Lung microvascular endothelial cell (primary cell): ENCODE data around the gene TFPI. TPM values are rescaled to one million over a fixed set of nuclear protein-coding genes. Genes with fewer than 3 reads are reported as not detected.
A peak's percentile ranks its signal among the peaks of the same experiment; 100 is the strongest.
"Not testable (repeated sequence)": the region's sequence is repeated elsewhere in the genome, so short reads cannot be mapped to it uniquely, and the experiment has no call there.

Source experiments
- DNase-seq, 2 donors: peaks; one replicate each; pipeline versions ENCODE4 v3.0.0 to v3.0.0-alpha.2; 2010; ENCODE audit warnings: low read depth in 2 of 2
- total RNA-seq: library from RNA; depleted of rRNA; stranded (reverse); fragments of >200 nt; gene quantifications from 2 replicates; pipeline ENCODE4 v1.2.1, GENCODE V29; 2014

Gene TFPI
- total RNA-seq = 814 and 1,922 TPM in 2 replicates

- peak; percentile 84 to 88 for DNase-seq
These were observed at the start of gene TFPI for GRCh38 chr2:187554011-187554703. Gene TFPI, minus strand, starts transcription at chr2:187554435. Its CDS starts 50,667 bp downstream, at chr2:187503768.

- DNase-seq = peak in 1 of 2 donors; percentile 24
These were observed 40.6 kb upstream of the TFPI start for GRCh38 chr2:187594801-187595200.

- no peak for DNase-seq
These were observed 39.5 kb upstream of the TFPI start for GRCh38 chr2:187593697-187594096.

- no peak for DNase-seq
These were observed 38.9 kb upstream of the TFPI start for GRCh38 chr2:187593098-187593497.

- no peak for DNase-seq
These were observed 35.9 kb upstream of the TFPI start for GRCh38 chr2:187590175-187590574.

- DNase-seq = peak; percentile 75 to 79
These were observed 31.9 kb upstream of the TFPI start for GRCh38 chr2:187586011-187586641.

GRCh38 chr2:187581125-187581896, 27.1 kb upstream of the TFPI start:
- DNase-seq = peak; percentile 52 to 61

GRCh38 chr2:187580462-187581124, 26.4 kb upstream of the TFPI start:
- DNase-seq = peak; percentile 82 to 87

- peak in 1 of 2 donors; percentile 61 for DNase-seq
These were observed 23.1 kb upstream of the TFPI start for GRCh38 chr2:187577310-187577709.

GRCh38 chr2:187576906-187577305, 22.7 kb upstream of the TFPI start:
- no peak for DNase-seq

- no peak for DNase-seq
These were observed 21.5 kb upstream of the TFPI start for GRCh38 chr2:187575751-187576067.

GRCh38 chr2:187574969-187575750, 20.9 kb upstream of the TFPI start:
- peak; percentile 55 to 83 for DNase-seq

GRCh38 chr2:187573722-187574121, 19.5 kb upstream of the TFPI start:
- no peak for DNase-seq

GRCh38 chr2:187571996-187572395, 17.8 kb upstream of the TFPI start:
- not testable (repeated sequence) for DNase-seq

GRCh38 chr2:187569571-187569970, 15.3 kb upstream of the TFPI start:
- DNase-seq = peak in 1 of 2 donors; percentile 80

- DNase-seq = peak in 1 of 2 donors; percentile 90
These were observed 14.8 kb upstream of the TFPI start for GRCh38 chr2:187569042-187569441.

- DNase-seq = no peak
These were observed 12.9 kb upstream of the TFPI start for GRCh38 chr2:187567126-187567525.

GRCh38 chr2:187566712-187567111, 12.5 kb upstream of the TFPI start:
- no peak for DNase-seq

GRCh38 chr2:187566266-187566665, 12.0 kb upstream of the TFPI start:
- no peak for DNase-seq

- not testable (repeated sequence) for DNase-seq
These were observed 11.4 kb upstream of the TFPI start for GRCh38 chr2:187565618-187566017.

GRCh38 chr2:187556493-187556892, 2.3 kb upstream of the TFPI start:
- not testable (repeated sequence) for DNase-seq
